IMR-90 (cell line): ENCODE results near the gene RGS12.

Source experiments
- CEBPB ChIP-seq: IDR thresholded peaks from 2 replicates; pipeline ENCODE4 v1.6.1; 2012; ENCODE audit warnings: low read depth, low read length, improper control_type of control experiment
- CTCF ChIP-seq: conservative IDR thresholded peaks from 2 replicates; pipeline ENCODE4 v1.5.1; 2012; ENCODE audit warnings: mild to moderate bottlenecking, low read depth, low read length, improper control_type of control experiment
- FOS ChIP-seq: fragments of 150-350 bp; IDR thresholded peaks from 2 replicates; pipeline ENCODE4 v1.6.1; 2016; ENCODE audit warnings: low read depth, low read length
- MAFK ChIP-seq: IDR thresholded peaks from 2 replicates; pipeline ENCODE4 v1.6.1; 2012; ENCODE audit warnings: low read depth, low read length, improper control_type of control experiment
- POLR2A ChIP-seq: IDR thresholded peaks from 2 replicates; pipeline ENCODE4 v1.6.1; 2012; ENCODE audit warnings: mild to moderate bottlenecking, low read depth, low read length
- RAD21 ChIP-seq: IDR thresholded peaks from 2 replicates; pipeline ENCODE4 v1.6.1; 2012; ENCODE audit warnings: low read length, improper control_type of control experiment
- RCOR1 ChIP-seq: IDR thresholded peaks from 2 replicates; pipeline ENCODE4 v1.6.1; 2012; ENCODE audit warnings: mild to moderate bottlenecking, low read length, improper control_type of control experiment; ENCODE audit not compliant: insufficient replicate concordance
- RFX5 ChIP-seq: IDR thresholded peaks from 2 replicates; pipeline ENCODE4 v1.8.0; 2012; ENCODE audit warnings: low read depth, mild to moderate bottlenecking, low read length, moderate library complexity
- SMC3 ChIP-seq: fragments of 150-350 bp; IDR thresholded peaks from 2 replicates; pipeline ENCODE4 v1.6.1; 2016; ENCODE audit warnings: low read depth, mild to moderate bottlenecking, antibody characterized with exemption, low read length, moderate library complexity

- TF ChIP-seq POLR2A = no peak
- TF ChIP-seq MAFK = no peak
- TF ChIP-seq CTCF = no peak
- no peak for TF ChIP-seq RAD21
- no peak for TF ChIP-seq FOS
- no peak for TF ChIP-seq SMC3
- TF ChIP-seq RFX5 = no peak
- TF ChIP-seq CEBPB = no peak
- TF ChIP-seq RCOR1 = no peak
Measured at GRCh38 chr4:3311095-3311372, 18.2 kb downstream of the RGS12 start.
